Colonic mucosa (tissue), 4 donors: ENCODE results near the gene DLGAP4. TPM values are rescaled to one million over a fixed set of nuclear protein-coding genes. Genes with fewer than 3 reads are reported as not detected.

ENCODE experiments used
- DNase-seq: peaks from one replicate; pipeline ENCODE4 v3.0.0-alpha.2; 2020
- H3K27ac ChIP-seq: fragments of 200-600 bp; one replicate; pipeline ENCODE4 v1.8.0; 2021
- H3K27me3 ChIP-seq: fragments of 200-600 bp; one replicate; pipeline ENCODE4 v1.8.0; 2021
- H3K36me3 ChIP-seq: fragments of 200-600 bp; one replicate; pipeline ENCODE4 v1.8.0; 2021
- H3K4me1 ChIP-seq: fragments of 200-600 bp; one replicate; pipeline ENCODE4 v1.8.0; 2021; ENCODE audit warnings: mild to moderate bottlenecking
- H3K4me3 ChIP-seq: fragments of 200-600 bp; one replicate; pipeline ENCODE4 v1.8.0; 2021
- H3K9ac ChIP-seq, 2 donors: one replicate each; pipeline ENCODE4 v1.7.0; 2013; ENCODE audit warnings: control low read depth in 2 of 2, low read depth in 2 of 2, low read length in 2 of 2
- H3K9me3 ChIP-seq: fragments of 200-600 bp; one replicate; pipeline ENCODE4 v1.8.0; 2021
- CTCF ChIP-seq: fragments of 200-600 bp; IDR thresholded peaks from one replicate; pipeline ENCODE4 v1.8.0; 2022; ENCODE audit warnings: antibody characterized with exemption, mild to moderate bottlenecking
- intact Hi-C: fragments of 100-400 bp; cut with DNase I; formaldehyde crosslinking; loops from one replicate; pipeline ENCODE4 v1.14.1; 2022
- total RNA-seq, 2 donors: library from RNA; stranded (reverse); fragmentation: NEBNext Ultra II Directional in 1 of 2; extraction: Animal tissue kit (Norgen Biotek cat#: 25700) in 1 of 2; gene quantifications; one replicate each; pipeline ENCODE4 v1.2.1, GENCODE V29; 2021
- donor health status: healthy.
- donor health status: DM: no; HTN: no; CAD: no.
- donor health status: DM: no; HTN: no; CAD: no.

DLGAP4 gene
- total RNA-seq, 2 donors from 2014 or later: 43.1 to 48.6 TPM

GRCh38 chr20:36527331-36528125 lies 221.4 kb downstream of the DLGAP4 start:
- no peaks in the 10 kb centered on the region for H3K4me1 ChIP-seq
- H3K9me3 ChIP-seq: no peaks in the 10 kb centered on the region
- TF ChIP-seq CTCF: no peak
- H3K27ac ChIP-seq: no peak overlapping the region
- no peak for DNase-seq
- peaks cover 22% of the 10 kb centered on the region for H3K36me3 ChIP-seq
- H3K9ac ChIP-seq: no peak overlapping the region
- H3K27me3 ChIP-seq: no peaks in the 10 kb centered on the region
- no peak overlapping the region for H3K4me3 ChIP-seq
- intact Hi-C loops: no loop called here

- H3K36me3 ChIP-seq: peaks cover 22% of the 10 kb centered on the region
- no peak for DNase-seq
- intact Hi-C loops: no loop called here
- no peak overlapping the region for H3K4me3 ChIP-seq
- no peaks in the 10 kb centered on the region for H3K9me3 ChIP-seq
- H3K27me3 ChIP-seq: no peaks in the 10 kb centered on the region
- H3K4me1 ChIP-seq: no peaks in the 10 kb centered on the region
- no peak overlapping the region for H3K27ac ChIP-seq
- no peak for TF ChIP-seq CTCF
- no peak overlapping the region for H3K9ac ChIP-seq
Observed at GRCh38 chr20:36528176-36528874, 222.2 kb downstream of the DLGAP4 start.

GRCh38 chr20:36528875-36529417 lies 222.8 kb downstream of the DLGAP4 start:
- intact Hi-C loops: no loop called here
- DNase-seq: no peak
- peaks cover 20% of the 10 kb centered on the region for H3K36me3 ChIP-seq
- H3K4me3 ChIP-seq: no peak overlapping the region
- H3K27me3 ChIP-seq: no peaks in the 10 kb centered on the region
- no peaks in the 10 kb centered on the region for H3K4me1 ChIP-seq
- no peak overlapping the region for H3K9ac ChIP-seq
- no peak overlapping the region for H3K27ac ChIP-seq
- TF ChIP-seq CTCF: no peak
- H3K9me3 ChIP-seq: no peaks in the 10 kb centered on the region

- H3K27me3 ChIP-seq: no peaks in the 10 kb centered on the region
- DNase-seq: no peak
- no peak for TF ChIP-seq CTCF
- intact Hi-C loops: no loop called here
- H3K36me3 ChIP-seq: no peaks in the 10 kb centered on the region
- no peaks in the 10 kb centered on the region for H3K9me3 ChIP-seq
- H3K4me1 ChIP-seq: no peaks in the 10 kb centered on the region
- no peak overlapping the region for H3K9ac ChIP-seq
- no peak overlapping the region for H3K4me3 ChIP-seq
- H3K27ac ChIP-seq: no peak overlapping the region
Observed at GRCh38 chr20:36532388-36532787, 226.2 kb downstream of the DLGAP4 start.

- intact Hi-C loops: no loop called here
- H3K27ac ChIP-seq: no peak overlapping the region
- no peak for TF ChIP-seq CTCF
- no peak overlapping the region for H3K9ac ChIP-seq
- H3K4me1 ChIP-seq: no peaks in the 10 kb centered on the region
- no peaks in the 10 kb centered on the region for H3K27me3 ChIP-seq
- no peaks in the 10 kb centered on the region for H3K9me3 ChIP-seq
- H3K4me3 ChIP-seq: no peak overlapping the region
- DNase-seq: no peak
- no peaks in the 10 kb centered on the region for H3K36me3 ChIP-seq
Observed at GRCh38 chr20:36532822-36533221, 226.7 kb downstream of the DLGAP4 start.
